ENCODE results near the gene ATCAY. TPM values are rescaled to one million over a fixed set of nuclear protein-coding genes. Genes with fewer than 3 reads are reported as not detected.

Gene ATCAY
- 0.03 and 0.26 TPM in 2 replicates for total RNA-seq (2014; rRNA removed; shearing (Covaris generic))

GRCh38 chr19:3880471-3881271, at the start of gene ATCAY:
ATCAY (plus strand) TSS chr19:3880685; CDS start chr19:3885768, 5,083 bp downstream.
- DNase-seq (ENCODE audit: low read depth in 1 of 2, low spot score in 2 of 2), result no peak
- H3K4me1 ChIP-seq (replicated peaks), result peaks cover 10% of the 10 kb centered on the region
- peaks cover 24% of the 10 kb centered on the region for H3K27me3 ChIP-seq (replicated peaks)
- no peak within 1 kb of the TSS for H3K27ac ChIP-seq
- H3K4me3 ChIP-seq, result no peak within 1 kb of the TSS
- H3K36me3 ChIP-seq, result no peaks in the 10 kb centered on the region
- no peaks in the 10 kb centered on the region for H3K9me3 ChIP-seq (replicated peaks)

- Histone ChIP-seq H3K27me3 (replicated peaks) (0 out of 2 replicates have a peak, but pooled peaks cover 3% of the 10 kb centered on the region), H3K4me3 (no peak overlapping the region), H3K36me3 (no peaks in the 10 kb centered on the region)
These were observed 48.9 kb upstream of the ATCAY start for GRCh38 chr19:3831601-3832000.

GRCh38 chr19:3832001-3832400, 48.5 kb upstream of the ATCAY start:
- Histone ChIP-seq H3K4me3 (no peak overlapping the region), H3K36me3 (no peaks in the 10 kb centered on the region), H3K27ac (no peak overlapping the region), H3K4me1 (replicated peaks) (no peaks in the 10 kb centered on the region), H3K9me3 (replicated peaks) (no peaks in the 10 kb centered on the region), H3K27me3 (replicated peaks) (0 out of 2 replicates have a peak, but pooled peaks cover 3% of the 10 kb centered on the region)
- DNase-seq (ENCODE audit: low read depth in 1 of 2, low spot score in 2 of 2), result no peak

More at GRCh38 chr19:3831601-3832000, 48.9 kb upstream of the ATCAY start:
- H3K27ac ChIP-seq, result no peak overlapping the region
- no peaks in the 10 kb centered on the region for H3K4me1 ChIP-seq (replicated peaks)
- no peak for DNase-seq (ENCODE audit: low read depth in 1 of 2, low spot score in 2 of 2)
- no peaks in the 10 kb centered on the region for H3K9me3 ChIP-seq (replicated peaks)

GRCh38 chr19:3833578-3834348, 46.7 kb upstream of the ATCAY start:
- no peak overlapping the region for H3K27ac ChIP-seq
- H3K36me3 ChIP-seq, result no peaks in the 10 kb centered on the region
- no peak for DNase-seq (ENCODE audit: low read depth in 1 of 2, low spot score in 2 of 2)
- H3K27me3 ChIP-seq (replicated peaks), result 0 out of 2 replicates have a peak, but pooled peaks cover 3% of the 10 kb centered on the region
- no peaks in the 10 kb centered on the region for H3K9me3 ChIP-seq (replicated peaks)
- no peaks in the 10 kb centered on the region for H3K4me1 ChIP-seq (replicated peaks)
- no peak overlapping the region for H3K4me3 ChIP-seq

GRCh38 chr19:3834349-3835054, 46.0 kb upstream of the ATCAY start:
- Histone ChIP-seq H3K4me3 (no peak overlapping the region), H3K27me3 (replicated peaks) (0 out of 2 replicates have a peak, but pooled peaks cover 3% of the 10 kb centered on the region), H3K27ac (no peak overlapping the region), H3K4me1 (replicated peaks) (no peaks in the 10 kb centered on the region), H3K36me3 (no peaks in the 10 kb centered on the region), H3K9me3 (replicated peaks) (no peaks in the 10 kb centered on the region)
- DNase-seq (ENCODE audit: low read depth in 1 of 2, low spot score in 2 of 2), result no peak

- Histone ChIP-seq H3K9me3 (replicated peaks) (no peaks in the 10 kb centered on the region), H3K4me1 (replicated peaks) (no peaks in the 10 kb centered on the region), H3K27ac (no peak overlapping the region), H3K36me3 (no peaks in the 10 kb centered on the region), H3K27me3 (replicated peaks) (0 out of 2 replicates have a peak, but pooled peaks cover 3% of the 10 kb centered on the region), H3K4me3 (no peak overlapping the region)
- DNase-seq (ENCODE audit: low read depth in 1 of 2, low spot score in 2 of 2), result no peak
These were observed 45.4 kb upstream of the ATCAY start for GRCh38 chr19:3835055-3835435.

- no peak overlapping the region for H3K4me3 ChIP-seq
- no peaks in the 10 kb centered on the region for H3K9me3 ChIP-seq (replicated peaks)
- no peaks in the 10 kb centered on the region for H3K4me1 ChIP-seq (replicated peaks)
- H3K27me3 ChIP-seq (replicated peaks), result peaks cover 11% of the 10 kb centered on the region; the same call in 1 of the 2 replicates
- H3K27ac ChIP-seq, result no peak overlapping the region
- no peaks in the 10 kb centered on the region for H3K36me3 ChIP-seq
- no peak for DNase-seq (ENCODE audit: low read depth in 1 of 2, low spot score in 2 of 2)
These were observed 43.6 kb upstream of the ATCAY start for GRCh38 chr19:3836887-3837286.

GRCh38 chr19:3837332-3837731, 43.2 kb upstream of the ATCAY start:
- DNase-seq (ENCODE audit: low read depth in 1 of 2, low spot score in 2 of 2), result no peak
- Histone ChIP-seq H3K9me3 (replicated peaks) (no peaks in the 10 kb centered on the region), H3K36me3 (no peaks in the 10 kb centered on the region), H3K27me3 (replicated peaks) (peaks cover 13% of the 10 kb centered on the region; the same call in 1 of the 2 replicates), H3K4me1 (replicated peaks) (no peaks in the 10 kb centered on the region), H3K27ac (no peak overlapping the region), H3K4me3 (no peak overlapping the region)

- H3K4me3 ChIP-seq, result no peak overlapping the region
- no peaks in the 10 kb centered on the region for H3K36me3 ChIP-seq
- peaks cover 13% of the 10 kb centered on the region for H3K27me3 ChIP-seq (replicated peaks)
- no peak for DNase-seq (ENCODE audit: low read depth in 1 of 2, low spot score in 2 of 2)
- no peaks in the 10 kb centered on the region for H3K4me1 ChIP-seq (replicated peaks)
- H3K27ac ChIP-seq, result no peak overlapping the region
- no peaks in the 10 kb centered on the region for H3K9me3 ChIP-seq (replicated peaks)
These were observed 42.6 kb upstream of the ATCAY start for GRCh38 chr19:3837922-3838321.

- DNase-seq (ENCODE audit: low read depth in 1 of 2, low spot score in 2 of 2), result no peak
- Histone ChIP-seq H3K36me3 (no peaks in the 10 kb centered on the region), H3K9me3 (replicated peaks) (no peaks in the 10 kb centered on the region), H3K4me3 (no peak overlapping the region), H3K27ac (no peak overlapping the region), H3K27me3 (replicated peaks) (peaks cover 13% of the 10 kb centered on the region), H3K4me1 (replicated peaks) (no peaks in the 10 kb centered on the region)
These were observed 41.8 kb upstream of the ATCAY start for GRCh38 chr19:3838661-3839060.

- H3K9me3 ChIP-seq (replicated peaks), result no peaks in the 10 kb centered on the region
- H3K4me3 ChIP-seq, result no peak overlapping the region
- no peak overlapping the region for H3K27ac ChIP-seq
- no peaks in the 10 kb centered on the region for H3K36me3 ChIP-seq
- peaks cover 13% of the 10 kb centered on the region for H3K27me3 ChIP-seq (replicated peaks)
- no peaks in the 10 kb centered on the region for H3K4me1 ChIP-seq (replicated peaks)
- DNase-seq (ENCODE audit: low read depth in 1 of 2, low spot score in 2 of 2), result no peak
These were observed 40.5 kb upstream of the ATCAY start for GRCh38 chr19:3839941-3840340.

- H3K36me3 ChIP-seq, result no peaks in the 10 kb centered on the region
- H3K9me3 ChIP-seq (replicated peaks), result no peaks in the 10 kb centered on the region
- no peak overlapping the region for H3K4me3 ChIP-seq
- H3K27me3 ChIP-seq (replicated peaks), result peaks cover 14% of the 10 kb centered on the region
- no peak for DNase-seq (ENCODE audit: low read depth in 1 of 2, low spot score in 2 of 2)
- no peaks in the 10 kb centered on the region for H3K4me1 ChIP-seq (replicated peaks)
- H3K27ac ChIP-seq, result no peak overlapping the region
These were observed 39.7 kb upstream of the ATCAY start for GRCh38 chr19:3840804-3841203.

- DNase-seq (ENCODE audit: low read depth in 1 of 2, low spot score in 2 of 2), result no peak
- H3K27me3 ChIP-seq (replicated peaks), result peaks cover 23% of the 10 kb centered on the region
- H3K27ac ChIP-seq, result no peak overlapping the region
These were observed 37.5 kb upstream of the ATCAY start for GRCh38 chr19:3842948-3843347.

More at GRCh38 chr19:3842948-3843347, 37.5 kb upstream of the ATCAY start:
- Histone ChIP-seq H3K4me1 (replicated peaks) (no peaks in the 10 kb centered on the region), H3K4me3 (no peak overlapping the region), H3K9me3 (replicated peaks) (no peaks in the 10 kb centered on the region), H3K36me3 (no peaks in the 10 kb centered on the region)

All from SJSA1 (cell line).